Epithelial cell of prostate (primary cell): ENCODE data around the gene ADCY3.

Source experiments
- DNase-seq: peaks from one replicate; pipeline ENCODE4 v3.0.0-alpha.2; 2011; ENCODE audit warnings: low read depth, low spot score
- H3K27ac ChIP-seq: fragments of 450-650 bp; 2 replicates; pipeline ENCODE4 v1.5.1; 2017; ENCODE audit warnings: mild to moderate bottlenecking

The ADCY3 gene

DNA sequence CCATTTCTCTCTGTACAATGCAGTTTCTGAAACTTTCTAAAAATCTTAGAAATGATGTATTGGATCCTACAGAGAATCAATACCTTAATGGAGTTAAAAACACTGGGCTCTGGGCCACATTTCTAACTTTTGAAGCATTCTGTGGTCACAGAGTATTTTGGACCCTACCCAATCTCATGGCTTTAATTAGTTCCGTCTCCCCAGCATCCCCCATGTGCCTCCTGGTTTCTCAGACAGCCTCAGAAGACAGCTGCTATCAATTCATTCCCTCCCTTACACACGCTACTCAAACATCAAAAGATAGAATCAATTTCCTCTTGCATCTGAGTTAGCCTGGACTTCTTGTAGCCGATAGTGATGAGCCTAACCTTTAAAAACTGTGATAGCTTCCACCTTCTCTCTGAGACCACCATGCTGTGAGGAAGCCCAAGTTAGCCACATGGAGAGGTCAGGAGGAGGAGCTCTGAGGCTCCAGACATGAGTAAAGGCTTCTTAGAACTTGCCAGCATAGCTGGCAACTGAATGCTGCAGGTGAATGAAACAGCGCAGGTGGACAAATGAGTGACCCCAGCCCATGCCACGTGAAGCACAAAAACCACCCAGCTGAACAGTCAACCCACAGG lies 10.4 kb downstream of the ADCY3 start:
- no peak for DNase-seq
- H3K27ac ChIP-seq = no peak overlapping the region

DNA sequence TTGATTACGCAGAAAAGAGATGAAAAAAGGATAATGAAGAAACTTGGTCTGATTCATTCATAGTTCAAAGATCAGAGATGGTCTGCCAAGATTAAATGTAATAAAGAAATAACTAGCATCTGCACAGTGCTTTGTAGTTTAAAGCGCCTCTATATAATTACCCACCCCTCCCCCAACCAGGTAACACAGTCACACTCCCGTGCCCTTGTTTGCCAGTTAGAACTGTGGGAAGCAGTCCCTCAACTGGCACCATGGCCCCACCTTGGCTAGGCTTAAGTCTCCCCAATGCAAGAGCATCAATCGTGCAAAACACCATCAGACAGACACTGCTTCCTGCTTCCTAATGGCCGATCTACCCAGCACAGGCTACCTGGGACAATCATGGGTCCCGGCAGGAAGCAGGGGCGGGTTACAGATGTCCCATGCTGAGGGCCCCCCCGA lies 11.6 kb downstream of the ADCY3 start:
- H3K27ac ChIP-seq = no peak overlapping the region

GRCh38 chr2:24907116-24907515 lies 12.9 kb downstream of the ADCY3 start:
- no peak overlapping the region for H3K27ac ChIP-seq
- peak; percentile 22 for DNase-seq

More for the DNA sequence above, 11.6 kb downstream of the ADCY3 start:
- DNase-seq = no peak

GRCh38 chr2:24906466-24906865 lies 13.6 kb downstream of the ADCY3 start:
- DNase-seq = no peak

DNA sequence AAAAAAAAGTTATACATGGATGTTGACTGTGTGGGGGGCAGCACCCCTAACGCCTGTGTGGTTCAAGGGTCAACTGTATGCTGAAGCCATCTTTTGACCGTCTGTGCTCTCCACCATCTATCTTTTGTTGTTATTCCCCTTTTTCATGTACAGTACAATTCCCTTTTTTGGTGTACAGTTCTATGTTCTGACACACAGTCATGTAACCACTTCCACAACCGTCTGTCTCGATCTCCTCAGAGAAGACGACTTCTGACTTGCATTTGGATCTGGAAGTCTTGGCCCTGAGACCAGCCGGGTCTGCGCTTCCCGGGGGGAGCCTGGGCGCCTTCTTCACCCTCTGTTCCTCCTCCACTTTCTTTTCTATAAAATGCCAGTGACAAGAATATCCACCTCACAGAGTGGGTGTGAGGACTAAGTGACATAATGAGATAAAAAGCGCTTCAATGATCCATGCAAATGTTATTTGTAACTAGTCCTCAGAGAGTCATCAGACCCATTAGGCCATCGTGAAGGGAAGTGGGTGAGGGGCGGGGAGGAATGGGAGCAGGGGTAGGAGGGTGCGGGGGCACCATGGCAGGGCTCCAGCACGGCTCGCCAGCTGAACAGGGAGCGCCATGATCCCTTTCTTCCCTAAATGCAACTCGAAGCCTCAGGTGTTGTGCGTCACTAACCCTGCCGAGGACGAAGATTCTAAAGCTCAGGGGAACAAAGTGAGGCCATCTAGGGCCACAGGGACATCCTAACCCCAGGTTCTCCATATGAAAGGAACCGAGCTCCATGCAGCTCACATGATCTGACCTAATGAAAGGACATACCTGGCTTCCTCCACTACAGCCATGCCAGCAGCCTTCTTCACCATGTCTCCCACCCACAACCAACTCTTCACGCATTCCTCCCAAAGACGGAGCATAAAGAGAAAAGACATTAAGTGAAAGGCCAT lies 16.6 kb downstream of the ADCY3 start:
- H3K27ac ChIP-seq = no peak overlapping the region
- no peak for DNase-seq

More at GRCh38 chr2:24906466-24906865, 13.6 kb downstream of the ADCY3 start:
- no peak overlapping the region for H3K27ac ChIP-seq

DNA sequence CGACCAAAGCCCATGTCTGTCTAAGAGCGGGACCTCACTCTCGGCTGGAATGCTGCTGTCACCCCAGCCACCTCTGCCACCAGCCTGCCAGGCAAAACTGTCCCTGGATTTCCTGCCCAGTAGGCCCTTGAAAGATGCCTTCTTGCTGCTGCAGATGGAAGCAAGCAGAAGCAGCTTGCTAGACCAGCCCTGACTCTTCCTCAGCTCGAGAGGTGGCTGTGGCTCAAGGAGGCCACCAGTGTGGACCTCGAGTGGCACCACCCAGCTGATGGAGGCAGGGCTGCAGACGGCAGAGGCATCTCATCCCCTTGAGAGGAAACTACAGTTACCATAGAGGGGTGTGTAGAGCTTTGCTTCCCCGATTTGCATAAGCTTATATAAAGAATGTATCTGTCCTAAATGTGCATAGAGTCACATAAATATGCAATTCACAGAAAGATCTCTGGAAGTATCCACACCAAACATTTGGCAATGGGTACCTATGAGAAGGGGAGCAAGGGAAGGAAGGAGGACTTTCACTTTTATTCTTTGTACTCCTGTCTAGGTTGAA lies 20.6 kb downstream of the ADCY3 start:
- no peak overlapping the region for H3K27ac ChIP-seq
- DNase-seq = no peak

DNA sequence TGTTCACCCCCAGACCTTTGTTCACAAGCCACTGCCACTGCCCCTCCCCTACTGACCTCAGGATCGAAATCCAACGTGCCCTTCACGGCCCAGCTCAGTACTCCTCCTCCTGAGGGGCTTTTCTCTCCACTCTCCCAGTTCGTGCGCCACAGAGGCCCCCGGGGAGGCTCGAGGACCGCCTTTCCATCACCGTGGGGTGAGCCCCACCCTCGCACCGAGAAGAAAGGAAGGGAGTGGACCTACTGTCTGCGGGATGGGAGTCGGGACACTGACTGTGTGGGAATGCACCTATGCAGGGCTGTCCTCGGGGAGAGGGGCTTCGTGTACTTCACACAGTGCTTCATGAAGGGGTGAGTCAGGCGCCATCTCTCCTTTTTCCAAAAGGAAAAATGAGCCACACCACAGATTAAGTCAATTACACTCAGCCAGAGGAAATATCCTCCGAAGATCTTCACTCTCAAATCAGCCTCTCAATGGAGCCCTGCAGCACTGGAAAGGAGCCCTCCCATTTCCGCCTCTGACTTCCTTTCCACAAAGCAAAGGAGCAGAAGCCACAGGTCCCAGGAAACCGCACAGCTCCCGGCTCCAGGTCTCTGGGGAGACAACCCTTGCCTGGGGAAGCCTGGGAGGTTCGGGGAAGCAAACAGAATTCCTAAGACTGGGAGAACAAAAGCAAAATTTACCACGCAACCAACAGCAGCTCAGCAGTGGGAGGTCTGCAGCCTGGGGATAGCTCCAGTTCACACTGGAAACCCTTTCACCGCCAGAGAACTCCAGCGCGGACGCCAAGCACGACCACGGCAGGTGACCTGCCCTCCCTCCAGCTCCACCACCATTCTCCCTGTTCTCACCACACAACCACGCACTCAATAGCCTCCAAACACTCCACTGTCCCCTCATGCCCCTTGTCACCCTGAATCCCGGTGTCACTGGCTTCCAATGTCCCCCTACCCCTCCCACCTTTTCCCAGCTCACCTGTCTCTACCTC lies 21.6 kb downstream of the ADCY3 start:
- no peak overlapping the region for H3K27ac ChIP-seq
- no peak for DNase-seq

GRCh38 chr2:24894750-24895149 lies 25.3 kb downstream of the ADCY3 start:
- no peak overlapping the region for H3K27ac ChIP-seq
- DNase-seq = no peak

DNA sequence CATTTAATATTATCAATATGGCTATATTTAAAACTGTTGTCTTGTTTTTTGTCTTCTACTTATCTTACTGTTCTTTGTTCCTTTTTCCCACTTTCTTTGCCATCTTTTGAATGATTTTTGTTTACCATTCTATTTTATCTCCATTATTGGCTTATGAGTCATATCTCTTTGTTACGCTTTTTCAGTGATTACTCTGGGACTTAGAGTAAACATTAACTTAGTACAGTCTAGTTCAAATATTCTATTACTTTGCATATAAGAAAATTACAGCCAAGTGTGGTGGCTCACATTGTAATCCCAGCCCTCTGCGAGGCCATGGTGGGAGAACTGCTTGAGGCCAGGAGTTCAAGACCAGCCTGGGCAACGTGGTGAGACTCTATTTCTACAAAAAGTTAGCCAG lies 26.1 kb downstream of the ADCY3 start:
- H3K27ac ChIP-seq = no peak overlapping the region
- no peak for DNase-seq

GRCh38 chr2:24892928-24893327 lies 27.1 kb downstream of the ADCY3 start:
- DNase-seq = no peak
- no peak overlapping the region for H3K27ac ChIP-seq

DNA sequence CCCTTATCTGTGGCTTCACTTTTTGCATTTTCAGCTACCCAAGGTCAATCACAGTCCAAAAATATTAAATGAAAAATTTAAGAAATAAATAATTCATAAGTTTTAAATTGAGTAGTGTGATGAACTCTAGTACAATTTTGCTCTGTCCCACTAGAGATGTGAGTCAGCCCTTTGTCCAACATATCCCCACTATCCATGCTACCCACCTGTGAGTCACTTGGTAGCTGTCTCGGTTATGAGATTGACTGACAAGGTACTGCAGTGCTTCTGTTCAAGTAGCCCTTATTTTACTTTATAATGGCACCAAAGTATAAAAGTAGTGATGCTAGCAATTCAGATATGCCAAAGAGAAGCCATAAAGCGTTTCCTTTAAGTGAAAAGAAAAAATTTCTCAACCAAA lies 28.8 kb downstream of the ADCY3 start:
- no peak for DNase-seq
- H3K27ac ChIP-seq = no peak overlapping the region

- H3K27ac ChIP-seq = no peak overlapping the region
- no peak for DNase-seq
Observed at GRCh38 chr2:24889221-24889620, 30.8 kb downstream of the ADCY3 start.

GRCh38 chr2:24888177-24888576 lies 31.9 kb downstream of the ADCY3 start:
- no peak for DNase-seq

GRCh38 chr2:24887307-24887874 lies 32.6 kb downstream of the ADCY3 start:
- no peak for DNase-seq
- no peak overlapping the region for H3K27ac ChIP-seq

More at GRCh38 chr2:24888177-24888576, 31.9 kb downstream of the ADCY3 start:
- H3K27ac ChIP-seq = no peak overlapping the region

- no peak for DNase-seq
- no peak overlapping the region for H3K27ac ChIP-seq
Observed at GRCh38 chr2:24886691-24887304, 33.2 kb downstream of the ADCY3 start.

GRCh38 chr2:24886126-24886501 lies 33.9 kb downstream of the ADCY3 start:
- DNase-seq = no peak
- no peak overlapping the region for H3K27ac ChIP-seq

DNA sequence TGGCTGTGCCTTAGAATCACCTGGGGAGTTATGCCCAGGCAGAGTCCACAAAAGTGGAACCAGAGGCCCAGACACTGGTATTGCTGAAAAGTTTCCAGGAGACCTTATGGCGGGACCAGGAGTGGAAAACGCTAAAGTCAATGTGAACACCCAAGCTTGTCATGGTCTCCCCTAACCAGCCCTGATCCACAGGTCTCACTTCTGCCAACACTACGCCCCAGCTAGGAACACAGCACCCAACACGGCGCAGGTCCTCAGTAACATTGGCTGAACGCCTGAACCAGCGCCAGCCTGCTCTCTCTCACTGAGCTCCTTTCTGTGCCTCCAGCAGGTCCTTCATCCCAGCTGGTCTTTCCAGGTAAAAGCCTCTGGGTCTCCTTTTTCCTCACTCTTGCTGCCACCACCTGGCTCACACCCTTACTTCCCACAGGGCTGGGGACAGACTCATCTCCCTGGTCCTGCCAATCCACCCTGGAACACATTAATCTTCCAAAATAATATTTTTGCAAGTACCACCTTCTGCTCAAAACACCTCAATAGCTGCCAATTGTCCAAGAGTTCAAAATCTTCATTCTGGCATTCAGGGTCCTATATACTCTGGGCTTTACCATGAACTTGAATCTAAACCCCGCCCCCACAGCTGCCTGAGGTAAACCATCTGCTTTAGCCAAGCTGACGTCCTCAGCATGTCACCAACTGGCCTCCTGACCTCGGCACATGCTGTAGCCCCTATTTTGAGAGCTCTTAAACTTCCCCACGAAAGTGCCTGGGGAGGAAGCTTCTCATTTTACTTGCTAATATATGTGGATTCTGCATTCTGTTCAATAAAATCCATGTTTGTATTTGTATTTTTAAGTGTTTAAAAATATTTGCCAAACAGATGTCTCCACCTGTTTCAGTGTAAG lies 34.6 kb downstream of the ADCY3 start:
- H3K27ac ChIP-seq = no peak overlapping the region
- DNase-seq = no peak

DNA sequence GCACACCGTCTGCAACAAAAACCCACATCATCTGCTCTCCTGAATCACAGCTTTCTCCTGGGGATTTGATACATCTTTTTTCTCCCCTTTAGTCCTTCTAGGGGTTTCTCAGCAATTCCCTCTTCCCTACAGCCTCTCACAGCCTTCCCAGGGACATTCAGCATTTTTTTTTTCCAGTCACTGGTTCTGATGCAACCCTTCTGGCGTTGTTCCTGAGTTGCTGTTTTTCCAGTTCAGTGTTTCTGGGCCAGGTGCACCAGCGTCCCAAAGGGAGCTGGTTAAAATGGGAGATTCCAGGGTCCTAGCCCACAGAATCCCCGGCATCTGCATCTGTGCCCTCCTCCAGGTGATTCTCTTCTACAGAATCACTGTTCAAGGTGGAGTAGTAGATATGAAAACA lies 36.1 kb downstream of the ADCY3 start:
- no peak for DNase-seq

More for the DNA sequence above, 36.1 kb downstream of the ADCY3 start:
- H3K27ac ChIP-seq = no peak overlapping the region
